Dermis blood vessel endothelial cell (primary cell): Measurements from ENCODE around the gene PRKAG2. TPM values are rescaled to one million over a fixed set of nuclear protein-coding genes. Genes with fewer than 3 reads are reported as not detected.

ENCODE experiments used
- DNase-seq: peaks from one replicate; pipeline ENCODE4 v3.0.0; 2010
- total RNA-seq: library from RNA; depleted of rRNA; stranded (reverse); fragments of >200 nt; gene quantifications from 2 replicates; pipeline ENCODE4 v1.2.3, GENCODE V29; 2014

Gene PRKAG2
- total RNA-seq, 1 donor from 2014 or later: 16.8 TPM

- DNase-seq: no peak
These were observed 187.5 kb downstream of the PRKAG2 start for GRCh38 chr7:151689196-151689971.

DNA sequence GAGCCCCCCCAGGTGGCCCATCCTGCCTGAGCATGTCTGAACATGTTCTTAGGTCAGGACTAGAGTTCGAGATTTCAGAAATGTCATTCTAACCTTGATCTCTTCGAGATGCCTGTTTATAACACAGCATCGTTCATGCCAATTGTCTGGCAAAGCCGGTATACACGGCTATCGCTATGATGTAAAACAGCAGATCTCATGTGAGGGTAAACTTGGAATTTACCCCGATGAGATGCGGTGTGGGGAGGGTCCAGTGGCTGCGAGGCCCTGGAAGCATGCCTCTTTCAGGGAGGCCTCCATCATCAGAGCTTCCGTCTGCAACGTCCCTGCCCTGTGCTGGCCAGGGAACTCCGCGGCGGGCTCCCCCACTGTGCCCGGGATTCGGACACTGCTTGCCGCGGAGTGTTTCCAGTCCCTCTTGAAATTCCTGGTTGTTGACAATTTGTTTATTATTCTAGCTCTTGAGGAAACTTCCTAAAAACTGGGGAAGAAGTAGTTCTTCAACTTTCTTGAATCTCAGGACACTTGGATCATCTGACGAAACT, 188.6 kb downstream of the PRKAG2 start:
- DNase-seq: no peak

- peak; percentile 95 for DNase-seq
These were observed 189.2 kb downstream of the PRKAG2 start for GRCh38 chr7:151687523-151688235.

DNA sequence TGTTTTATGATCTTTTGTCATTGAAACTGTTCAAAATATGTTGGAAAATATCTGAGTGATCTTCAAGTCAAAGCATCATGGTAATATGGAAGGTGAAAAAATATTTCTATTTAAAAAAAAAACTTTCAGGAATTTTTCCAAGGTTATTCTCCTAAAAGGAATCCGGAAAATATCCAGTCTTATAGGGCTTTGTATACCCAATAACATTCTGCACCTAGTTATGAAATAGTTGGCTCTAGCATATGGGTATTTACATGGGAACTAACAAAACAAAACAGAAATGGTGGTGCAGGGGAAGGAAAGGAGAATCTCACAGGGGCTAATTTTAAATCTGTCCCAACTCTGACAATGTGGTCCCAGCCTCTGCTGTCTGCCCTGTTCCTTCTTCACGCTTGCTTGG, 190.1 kb downstream of the PRKAG2 start:
- DNase-seq: no peak

GRCh38 chr7:151686016-151686766, 190.7 kb downstream of the PRKAG2 start:
- DNase-seq: peak; percentile 19

DNA sequence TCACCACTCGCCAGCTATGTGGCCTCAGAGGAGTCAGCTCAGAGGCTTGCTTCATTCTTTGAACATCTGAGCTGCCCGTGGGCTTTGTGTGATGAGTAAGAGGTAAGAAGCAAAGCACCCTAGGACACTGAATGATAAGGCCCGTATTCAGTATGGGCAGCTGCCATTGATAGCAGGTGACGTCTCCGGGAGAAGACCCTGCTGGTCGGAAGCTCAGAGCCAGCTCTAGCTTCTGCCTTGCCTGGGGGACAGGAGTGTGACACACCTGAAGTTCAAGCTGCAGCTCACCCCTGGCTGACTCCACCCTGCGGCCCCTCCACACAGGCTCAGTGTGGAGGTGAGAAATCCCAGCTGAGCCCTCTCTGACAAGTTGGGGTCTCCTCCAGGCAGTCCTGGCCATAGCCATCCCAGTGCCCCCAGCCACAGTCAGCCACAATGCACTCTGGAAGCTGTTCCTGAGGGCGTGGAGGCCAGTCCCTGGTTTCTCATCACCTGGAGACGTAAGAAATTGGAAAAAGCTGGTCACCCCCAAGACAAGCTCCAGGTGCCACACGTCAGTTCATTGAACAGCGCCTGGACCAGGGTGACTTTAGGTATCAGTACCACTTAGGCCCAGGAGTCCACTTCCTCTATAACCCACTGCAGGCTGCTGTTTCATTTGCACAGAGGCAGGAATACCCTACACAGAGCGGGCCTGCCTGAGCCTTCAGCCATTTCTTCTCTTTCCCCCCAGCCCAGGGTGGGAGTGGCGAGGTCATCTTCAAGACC, 192.3 kb downstream of the PRKAG2 start:
- DNase-seq: no peak

DNA sequence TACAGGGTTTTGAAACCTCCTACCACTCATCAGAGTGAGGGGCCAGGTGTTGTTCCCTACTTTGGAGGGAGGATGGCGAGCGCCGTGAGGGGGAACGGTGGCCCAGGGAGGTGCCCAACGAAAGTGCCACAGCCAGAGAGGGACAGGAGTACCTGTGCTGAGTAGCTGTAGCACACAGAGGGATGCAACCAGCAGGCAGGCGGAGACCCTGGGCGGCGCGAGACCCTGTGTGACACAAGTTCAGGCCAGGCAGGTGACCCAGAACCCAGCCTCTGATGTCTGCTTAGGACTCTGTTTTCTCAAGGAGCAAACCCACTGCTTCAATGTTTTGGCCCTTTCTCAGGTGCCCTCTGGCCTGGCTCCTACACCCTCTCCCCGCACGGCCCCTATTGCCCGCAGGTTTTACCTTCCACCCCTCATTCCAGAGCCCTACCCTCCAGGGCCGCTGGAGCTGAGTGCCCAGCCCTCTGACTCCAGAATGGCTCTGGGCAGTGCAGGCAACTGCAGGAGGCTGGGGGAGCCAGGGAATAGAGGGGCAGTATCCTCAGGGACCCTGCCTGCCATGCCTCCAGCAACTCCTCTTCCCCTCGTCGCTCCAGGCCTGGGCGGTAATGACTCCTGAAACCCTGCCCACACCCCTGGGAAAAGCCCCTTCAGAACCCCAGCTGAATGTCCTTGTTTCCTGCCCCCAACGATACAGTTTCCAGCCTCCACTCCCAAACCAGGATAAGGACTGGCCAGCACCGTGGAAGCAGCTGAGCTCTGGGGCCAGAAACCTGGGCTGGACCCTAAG, 193.1 kb downstream of the PRKAG2 start:
- no peak for DNase-seq

GRCh38 chr7:151682831-151683614, 193.9 kb downstream of the PRKAG2 start:
- DNase-seq: no peak

GRCh38 chr7:151681726-151682125, 195.2 kb downstream of the PRKAG2 start:
- DNase-seq: no peak

- no peak for DNase-seq
These were observed 196.1 kb downstream of the PRKAG2 start for GRCh38 chr7:151680810-151681209.

DNA sequence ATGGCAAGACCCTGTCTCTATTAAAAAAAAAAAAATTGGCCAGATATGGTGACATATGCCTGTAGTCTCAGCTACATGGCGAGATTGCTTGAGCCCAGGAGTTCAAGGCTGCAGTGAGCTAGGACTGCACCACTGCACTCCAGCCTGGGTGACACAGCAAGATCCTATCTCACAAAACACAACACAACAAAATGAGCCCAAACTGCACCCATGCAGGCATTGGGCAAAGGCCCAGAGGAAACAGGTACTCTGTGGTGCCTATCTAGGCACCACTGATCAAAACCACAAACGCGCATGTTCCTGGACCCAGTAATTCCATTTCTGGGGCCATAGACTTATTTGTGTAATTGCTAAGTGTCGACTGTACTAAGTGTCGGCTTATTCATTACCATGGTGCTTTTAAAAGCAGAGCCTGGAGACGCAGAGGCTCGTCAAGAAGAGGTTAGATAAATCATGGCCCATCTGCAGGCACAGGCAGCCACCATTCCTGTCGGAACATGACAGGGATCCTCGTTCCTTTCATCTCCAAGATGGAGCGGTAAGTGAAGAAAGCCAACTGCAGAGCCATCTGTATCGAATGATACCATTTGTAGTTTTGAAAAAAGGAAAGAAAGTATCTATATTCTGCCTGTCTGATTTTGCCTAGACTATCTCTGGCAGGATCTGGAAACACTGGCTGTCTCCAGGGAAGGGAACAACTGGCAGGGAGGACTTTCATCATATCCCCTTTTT, 196.9 kb downstream of the PRKAG2 start:
- DNase-seq: no peak

GRCh38 chr7:151679071-151679708, 197.7 kb downstream of the PRKAG2 start:
- DNase-seq: no peak

GRCh38 chr7:151678227-151678604, 198.7 kb downstream of the PRKAG2 start:
- no peak for DNase-seq

DNA sequence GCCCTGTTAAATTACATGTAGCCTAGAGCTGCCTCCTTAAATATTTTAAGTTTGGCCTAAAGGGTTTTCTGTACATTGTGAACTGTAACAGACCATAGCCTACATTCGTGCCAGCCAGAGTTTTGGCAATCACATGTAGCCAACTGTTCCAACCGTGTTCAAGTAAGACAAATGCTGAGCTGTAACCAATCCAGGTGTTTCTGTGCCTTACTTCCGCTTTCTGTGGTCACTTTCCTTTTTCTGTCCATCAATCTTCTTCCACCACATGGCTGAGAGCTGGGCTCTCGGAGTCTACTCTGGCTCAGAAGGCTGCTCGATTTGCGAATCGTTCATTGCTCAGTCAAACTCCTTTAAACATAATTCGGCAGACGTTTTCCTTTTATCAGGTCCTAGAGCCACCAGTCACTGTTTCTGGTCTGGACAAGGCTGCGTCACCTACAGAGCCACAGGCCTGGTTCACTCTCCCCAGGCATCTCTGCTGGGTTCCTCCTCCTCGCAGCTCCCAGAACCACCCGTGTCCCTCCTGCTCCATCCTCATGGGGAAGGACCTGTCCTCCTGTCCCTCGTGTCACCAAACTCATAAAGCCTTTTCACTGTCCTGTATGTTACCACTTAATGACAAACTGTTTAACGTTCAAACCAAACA, 199.2 kb downstream of the PRKAG2 start:
- DNase-seq: no peak

GRCh38 chr7:151676759-151677158, 200.2 kb downstream of the PRKAG2 start:
- DNase-seq: no peak

GRCh38 chr7:151675196-151675920, 201.6 kb downstream of the PRKAG2 start:
- DNase-seq: no peak

DNA sequence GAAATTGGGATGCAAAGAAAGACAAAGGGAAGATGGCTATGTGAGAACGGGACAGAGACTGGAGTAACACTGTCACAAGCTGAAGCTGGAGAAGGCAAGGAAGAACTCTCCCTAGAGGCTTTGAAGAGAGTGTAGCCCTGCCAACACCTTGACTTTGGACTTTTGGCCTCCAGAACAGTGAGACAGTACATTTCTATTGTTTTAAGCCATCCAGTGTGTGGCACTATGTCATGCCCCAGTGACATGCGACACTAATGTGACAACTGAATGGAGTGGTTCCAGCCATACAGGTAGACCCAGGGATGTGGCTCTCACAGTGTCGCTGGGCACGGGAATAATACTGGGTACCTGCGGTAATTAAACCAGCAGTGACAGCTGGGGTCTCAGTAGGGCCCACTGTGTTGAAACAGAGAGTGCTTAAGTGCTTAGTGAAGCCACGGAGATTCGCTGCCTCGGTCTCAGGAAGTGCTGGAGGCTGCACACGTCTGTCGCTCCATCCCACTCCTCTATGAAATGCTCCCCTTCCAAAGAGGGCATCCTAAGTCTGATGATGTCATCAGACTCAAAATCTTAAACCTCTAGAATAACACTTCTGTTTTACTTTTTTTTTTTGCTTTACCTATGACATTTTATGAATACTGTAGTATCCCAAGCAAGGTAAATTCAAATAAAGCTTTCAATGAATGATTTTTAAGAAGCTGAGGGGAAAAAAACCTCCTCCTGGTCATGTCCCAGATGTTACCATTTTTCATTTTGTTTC, 202.6 kb downstream of the PRKAG2 start:
- no peak for DNase-seq
